Superior temporal gyrus (tissue), 1 donor: Measurements from ENCODE around the gene CBLN2.

Source experiments
- DNase-seq: peaks from one replicate; pipeline ENCODE4 v3.0.0-alpha.2; 2016; ENCODE audit errors: extremely low spot score

Gene CBLN2

GRCh38 chr18:72544092-72544886, at the start of gene CBLN2:
Gene CBLN2, minus strand, starts transcription at chr18:72544342. Its CDS starts 2,182 bp downstream, at chr18:72542160.
- DNase-seq = peak; percentile 79

- DNase-seq = peak; percentile 22
Observed at GRCh38 chr18:72588360-72588759, 44.2 kb upstream of the CBLN2 start.

DNA sequence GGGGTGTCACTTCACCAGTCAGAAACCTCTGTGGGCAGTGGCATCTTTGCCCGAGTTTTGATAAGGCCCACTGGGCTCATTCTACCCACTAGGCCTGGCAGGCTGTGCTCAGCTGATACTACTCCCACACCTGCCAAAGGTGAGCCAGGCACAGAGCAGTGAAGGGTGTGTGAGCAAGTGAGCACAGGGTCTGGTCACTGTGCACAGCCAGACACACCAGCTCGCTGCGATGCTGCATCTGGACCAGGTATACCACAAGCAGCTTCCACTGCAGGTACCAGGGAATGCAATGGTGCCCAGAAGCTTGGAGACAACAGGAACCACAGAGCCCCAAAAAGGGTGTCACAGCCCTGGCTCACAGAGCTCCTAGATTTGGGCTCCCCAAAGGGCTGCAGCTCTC, 40.6 kb upstream of the CBLN2 start:
- no peak for DNase-seq

DNA sequence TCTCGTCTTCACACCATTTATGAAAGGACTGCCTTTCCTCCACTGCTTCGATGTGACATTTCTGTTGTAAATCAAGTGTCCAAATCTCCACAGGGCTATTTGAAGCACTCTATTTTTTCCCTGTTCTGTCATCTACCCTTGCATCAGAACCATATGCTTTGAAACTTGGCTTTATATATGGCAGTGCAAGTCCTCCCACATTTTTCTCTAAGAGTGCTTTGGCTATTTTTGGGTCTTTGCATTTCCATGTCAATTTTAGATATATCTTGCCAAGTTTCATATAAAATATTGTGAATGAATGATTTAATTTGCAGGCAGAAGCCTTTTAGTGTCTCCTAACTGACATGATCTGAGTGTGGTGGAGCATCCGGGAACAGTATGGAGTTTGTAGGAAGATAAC, 37.8 kb upstream of the CBLN2 start:
- DNase-seq = peak; percentile 63

DNA sequence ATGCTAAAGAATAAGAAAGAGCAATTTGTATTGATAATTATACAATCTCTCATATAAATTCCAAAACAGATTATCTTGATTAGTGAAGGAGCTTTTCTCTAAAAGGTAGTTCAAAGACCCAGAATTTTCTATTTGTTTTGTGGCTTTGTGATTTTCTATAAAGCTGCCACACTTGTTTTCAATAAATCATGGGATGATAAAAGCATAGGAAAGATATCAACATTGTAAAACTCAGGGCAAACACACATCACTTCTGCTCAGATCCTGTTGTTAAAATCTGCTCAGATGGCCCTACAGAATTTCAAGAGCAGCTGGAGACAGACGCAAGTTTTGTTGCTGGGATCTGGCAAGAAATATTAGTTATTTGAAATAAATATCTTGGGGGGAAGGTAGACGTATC, 28.8 kb upstream of the CBLN2 start:
- DNase-seq = no peak

GRCh38 chr18:72566290-72566689, 22.1 kb upstream of the CBLN2 start:
- DNase-seq = no peak

- no peak for DNase-seq
Observed at GRCh38 chr18:72555968-72556367, 11.8 kb upstream of the CBLN2 start.

DNA sequence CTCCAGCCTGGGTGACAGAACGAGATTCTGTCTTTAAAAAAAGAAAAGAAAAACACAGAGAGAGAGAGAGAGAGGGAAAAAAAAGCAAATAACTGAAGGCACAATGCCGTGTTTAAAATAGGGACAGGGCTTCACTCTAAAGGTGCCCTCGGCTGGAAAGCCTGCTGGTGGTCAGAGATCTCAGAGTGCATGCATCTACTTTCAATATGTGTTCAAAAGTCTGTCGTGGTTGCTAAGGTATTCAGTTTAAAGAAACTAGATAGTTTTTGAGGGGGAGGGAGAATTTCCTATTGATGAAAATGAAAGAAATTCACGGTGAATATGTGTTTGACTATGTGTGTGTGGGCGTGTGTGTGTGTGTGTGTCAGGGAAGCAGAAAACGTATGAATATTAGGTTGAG, 11.0 kb upstream of the CBLN2 start:
- DNase-seq = no peak

- DNase-seq = no peak
Observed at GRCh38 chr18:72543357-72544055, 636 bp downstream of the CBLN2 start.

DNA sequence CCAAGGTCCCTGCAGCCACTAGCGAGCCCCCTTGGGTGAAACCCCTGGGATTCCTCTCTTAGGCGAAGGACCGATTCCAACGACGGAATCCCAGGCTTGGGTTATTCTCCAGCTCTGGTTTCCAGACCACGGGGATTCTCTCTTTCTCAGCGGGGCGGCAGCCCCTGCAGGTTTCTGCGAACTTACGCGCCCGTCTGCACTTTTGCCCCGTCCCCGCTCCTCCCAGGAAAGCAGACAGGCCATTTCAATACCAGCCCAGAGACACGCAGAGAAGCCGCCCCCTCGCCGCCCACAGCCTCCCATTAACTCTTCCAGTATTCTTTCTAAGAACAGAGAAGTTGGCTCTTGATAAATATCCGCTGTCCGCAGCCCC, 1.2 kb downstream of the CBLN2 start:
- no peak for DNase-seq

- DNase-seq = no peak
Observed at GRCh38 chr18:72542342-72542741, 1.8 kb downstream of the CBLN2 start.

GRCh38 chr18:72541871-72542332, 2.2 kb downstream of the CBLN2 start:
- DNase-seq = no peak

GRCh38 chr18:72539901-72540300, 4.2 kb downstream of the CBLN2 start:
- peak; percentile 32 for DNase-seq

GRCh38 chr18:72530622-72531021, 13.5 kb downstream of the CBLN2 start:
- peak; percentile 69 for DNase-seq

- no peak for DNase-seq
Observed at GRCh38 chr18:72504866-72505265, 39.3 kb downstream of the CBLN2 start.

DNA sequence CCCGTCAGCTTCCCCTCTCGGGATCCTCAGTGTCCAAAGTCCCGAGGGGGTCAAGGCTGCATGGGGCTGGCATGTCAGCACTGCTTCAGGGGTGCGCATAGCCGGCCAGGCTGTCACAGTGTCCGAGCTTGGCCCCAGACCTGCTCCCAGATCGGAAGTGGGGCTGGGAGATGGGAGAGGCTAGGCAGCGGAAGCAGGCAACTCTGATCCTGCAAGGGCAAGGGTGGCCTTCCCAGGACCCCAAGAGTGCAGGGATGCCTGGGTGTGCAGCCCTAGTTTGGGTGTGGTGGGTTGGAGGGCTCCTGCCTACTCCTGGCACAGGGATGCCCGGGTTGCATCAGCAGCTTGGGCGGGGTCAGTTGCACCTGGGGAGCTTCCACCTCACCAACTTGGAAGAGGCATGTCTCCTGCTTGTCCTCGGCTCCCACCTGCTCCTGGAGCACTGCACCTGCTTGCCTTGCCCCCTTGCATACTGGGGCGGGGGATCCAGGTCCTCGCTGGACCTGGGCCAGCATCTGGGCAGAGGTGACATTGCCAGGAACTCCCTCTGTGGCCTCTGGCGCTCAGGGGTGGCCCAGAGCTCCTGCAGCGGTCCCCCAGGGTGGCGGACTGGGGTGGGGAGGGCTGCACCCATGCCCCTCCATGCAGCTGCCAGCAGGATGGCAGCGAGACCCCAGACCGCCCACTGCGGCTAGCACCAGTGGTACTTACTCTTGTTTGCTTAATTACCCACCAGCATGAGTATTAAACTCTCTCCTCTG, 41.3 kb downstream of the CBLN2 start:
- no peak for DNase-seq

GRCh38 chr18:72492497-72492896, 51.6 kb downstream of the CBLN2 start:
- no peak for DNase-seq
